Neural progenitor cell (in vitro differentiated cells): ENCODE measurements around the gene SLC17A9. TPM values are rescaled to one million over a fixed set of nuclear protein-coding genes. Genes with fewer than 3 reads are reported as not detected.

Experiments used
- DNase-seq: peaks from one replicate; pipeline ENCODE4 v3.0.0-alpha.2; 2016; ENCODE audit warnings: low spot score
- H2AFZ ChIP-seq: fragments of 200-600 bp; sonication (generic); replicated peaks from 2 replicates; pipeline ENCODE4 v1.6.1; 2016; ENCODE audit warnings: antibody characterized with exemption
- H3F3A ChIP-seq: fragments of 200-600 bp; sonication (generic); 2 replicates; pipeline ENCODE4 v1.6.1; 2016; ENCODE audit warnings: antibody characterized with exemption, low read depth
- H3K27ac ChIP-seq: fragments of 200-600 bp; sonication (generic); 2 replicates; pipeline ENCODE4 v1.5.1; 2016; ENCODE audit warnings: mild to moderate bottlenecking
- H3K27me3 ChIP-seq: fragments of 200-600 bp; sonication (generic); 2 replicates; pipeline ENCODE4 v1.6.1; 2016; ENCODE audit warnings: mild to moderate bottlenecking, moderate library complexity
- H3K36me3 ChIP-seq: fragments of 200-600 bp; sonication (generic); 2 replicates; pipeline ENCODE4 v1.5.1; 2016
- H3K4me1 ChIP-seq: fragments of 200-600 bp; sonication (generic); 2 replicates; pipeline ENCODE4 v1.6.1; 2016; ENCODE audit warnings: mixed run types
- H3K4me2 ChIP-seq: fragments of 200-600 bp; sonication (generic); 2 replicates; pipeline ENCODE4 v1.6.1; 2016
- H3K4me3 ChIP-seq: fragments of 200-600 bp; sonication (generic); 2 replicates; pipeline ENCODE4 v1.5.1; 2016
- H3K79me2 ChIP-seq: fragments of 200-600 bp; sonication (generic); 2 replicates; pipeline ENCODE4 v1.6.1; 2016; ENCODE audit warnings: low read depth
- H3K9ac ChIP-seq: fragments of 200-600 bp; sonication (generic); 2 replicates; pipeline ENCODE4 v1.6.1; 2016
- H3K9me3 ChIP-seq: fragments of 200-600 bp; sonication (generic); 2 replicates; pipeline ENCODE4 v1.5.1; 2016; ENCODE audit warnings: low read depth
- H4K20me1 ChIP-seq: fragments of 200-600 bp; sonication (generic); 2 replicates; pipeline ENCODE4 v1.6.1; 2016; ENCODE audit warnings: low read depth
- H3K27ac Mint-ChIP-seq: 3 replicates; pipeline ENCODE4 v1.8.0; 2021; ENCODE audit warnings: mixed read lengths
- H3K27me3 Mint-ChIP-seq: 2 replicates; pipeline ENCODE4 v1.8.0; 2022; ENCODE audit warnings: low read depth, mild to moderate bottlenecking, inconsistent platforms, moderate library complexity, mixed read lengths; ENCODE audit not compliant: insufficient read depth
- H3K36me3 Mint-ChIP-seq: 3 replicates; pipeline ENCODE4 v1.8.0; 2021; ENCODE audit warnings: mixed read lengths
- H3K4me1 Mint-ChIP-seq: 3 replicates; pipeline ENCODE4 v1.8.0; 2021; ENCODE audit warnings: mixed read lengths
- H3K4me3 Mint-ChIP-seq: 3 replicates; pipeline ENCODE4 v1.8.0; 2021; ENCODE audit warnings: mild to moderate bottlenecking, moderate library complexity, mixed read lengths
- H3K9me3 Mint-ChIP-seq: 3 replicates; pipeline ENCODE4 v1.8.0; 2020; ENCODE audit warnings: mixed read lengths
- EZH2 ChIP-seq: fragments of 200-600 bp; sonication (generic); IDR thresholded peaks from 2 replicates; pipeline ENCODE4 v1.6.1; 2017; ENCODE audit warnings: antibody characterized with exemption, mild to moderate bottlenecking, moderate library complexity
- EZH2phosphoT487 ChIP-seq: fragments of 200-600 bp; sonication (generic); IDR thresholded peaks from 2 replicates; pipeline ENCODE4 v1.6.1; 2017; ENCODE audit warnings: antibody characterized with exemption
- total RNA-seq: library from RNA; depleted of rRNA; stranded (reverse); fragments of >200 nt; gene quantifications from 2 replicates; pipeline ENCODE4 v1.2.3, GENCODE V29; 2015; ENCODE audit warnings: low replicate concordance
- TF ChIP-seq, protein P1 (sequence below): fragments of 200-600 bp; sonication (generic); IDR thresholded peaks from 2 replicates; pipeline ENCODE4 v1.5.1; 2017; ENCODE audit warnings: antibody characterized with exemption, mild to moderate bottlenecking

The SLC17A9 gene
- total RNA-seq, 1 donor from 2014 or later: 0.17 TPM

- no peak for DNase-seq
- Histone ChIP-seq H3K27me3 (no peaks in the 10 kb centered on the region), H3K79me2 (peaks cover 96% of the 10 kb centered on the region), H3F3A (peaks cover 62% of the 10 kb centered on the region), H4K20me1 (peaks cover 87% of the 10 kb centered on the region), H3K9me3 (no peaks in the 10 kb centered on the region), H3K4me3 (no peak overlapping the region), H3K27ac (no peak overlapping the region), H3K4me1 (peaks cover 23% of the 10 kb centered on the region), H3K4me2 (no peak overlapping the region), H2AFZ (no peak overlapping the region), H3K9ac (no peak overlapping the region), H3K36me3 (no peaks in the 10 kb centered on the region)
- TF ChIP-seq EZH2phosphoT487 (no peak), EZH2 (no peak)
- TF ChIP-seq, protein P1, sequence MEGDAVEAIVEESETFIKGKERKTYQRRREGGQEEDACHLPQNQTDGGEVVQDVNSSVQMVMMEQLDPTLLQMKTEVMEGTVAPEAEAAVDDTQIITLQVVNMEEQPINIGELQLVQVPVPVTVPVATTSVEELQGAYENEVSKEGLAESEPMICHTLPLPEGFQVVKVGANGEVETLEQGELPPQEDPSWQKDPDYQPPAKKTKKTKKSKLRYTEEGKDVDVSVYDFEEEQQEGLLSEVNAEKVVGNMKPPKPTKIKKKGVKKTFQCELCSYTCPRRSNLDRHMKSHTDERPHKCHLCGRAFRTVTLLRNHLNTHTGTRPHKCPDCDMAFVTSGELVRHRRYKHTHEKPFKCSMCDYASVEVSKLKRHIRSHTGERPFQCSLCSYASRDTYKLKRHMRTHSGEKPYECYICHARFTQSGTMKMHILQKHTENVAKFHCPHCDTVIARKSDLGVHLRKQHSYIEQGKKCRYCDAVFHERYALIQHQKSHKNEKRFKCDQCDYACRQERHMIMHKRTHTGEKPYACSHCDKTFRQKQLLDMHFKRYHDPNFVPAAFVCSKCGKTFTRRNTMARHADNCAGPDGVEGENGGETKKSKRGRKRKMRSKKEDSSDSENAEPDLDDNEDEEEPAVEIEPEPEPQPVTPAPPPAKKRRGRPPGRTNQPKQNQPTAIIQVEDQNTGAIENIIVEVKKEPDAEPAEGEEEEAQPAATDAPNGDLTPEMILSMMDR: no peak
- Mint-ChIP-seq H3K4me3 (no peak overlapping the region), H3K4me1 (peaks cover 21% of the 10 kb centered on the region), H3K27me3 (peaks cover 5% of the 10 kb centered on the region), H3K36me3 (peaks cover 3% of the 10 kb centered on the region), H3K9me3 (no peaks in the 10 kb centered on the region), H3K27ac (no peak overlapping the region)
Observed at GRCh38 chr20:62933966-62934365, 18.5 kb upstream of the SLC17A9 start.

DNA sequence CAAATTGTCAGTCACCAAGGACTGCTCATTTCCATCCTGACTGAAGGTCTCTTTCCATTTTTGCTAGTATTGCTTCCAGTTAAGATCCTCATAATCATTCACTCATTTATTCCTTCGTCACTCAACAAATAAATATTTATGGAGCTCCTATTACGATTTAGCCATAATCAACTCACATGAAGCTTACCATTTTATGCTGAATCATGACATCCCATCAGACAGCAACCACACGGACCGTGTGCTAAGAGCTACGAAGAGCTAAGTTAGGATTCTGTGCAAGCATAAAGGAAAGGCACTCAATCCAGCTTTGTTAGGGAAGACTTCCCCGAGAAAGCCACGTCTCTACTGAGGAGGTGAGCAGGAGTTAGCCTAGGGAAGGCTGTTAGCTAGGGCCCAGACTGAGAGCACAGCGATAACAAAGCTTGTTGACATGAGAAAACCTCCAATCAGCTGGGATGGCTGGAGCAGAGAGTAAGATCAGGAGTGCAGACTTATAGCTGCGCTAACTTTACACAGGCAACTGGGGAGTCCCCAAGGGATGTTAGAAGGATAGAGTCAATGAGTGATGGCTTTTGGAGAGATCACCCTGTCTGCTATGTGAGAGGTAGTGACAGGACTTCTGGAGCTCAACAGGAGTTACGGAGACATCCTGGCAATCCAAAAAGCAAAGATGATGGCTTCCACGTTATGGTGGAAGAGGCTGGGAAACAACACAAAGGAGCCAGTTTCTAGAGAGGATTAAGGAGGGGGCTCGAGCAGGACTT lies 17.1 kb upstream of the SLC17A9 start:
- no peaks in the 10 kb centered on the region for H3K27me3 ChIP-seq
- Mint-ChIP-seq H3K27me3 (peaks cover 5% of the 10 kb centered on the region), H3K27ac (no peak overlapping the region), H3K4me3 (no peak overlapping the region), H3K4me1 (peaks cover 22% of the 10 kb centered on the region), H3K36me3 (peaks cover 7% of the 10 kb centered on the region), H3K9me3 (no peaks in the 10 kb centered on the region)
- TF ChIP-seq EZH2phosphoT487 (no peak), EZH2 (no peak)
- TF ChIP-seq, protein P1: no peak
- H3K4me2 ChIP-seq: peak overlapping the region; percentile 77
- H3K9me3 ChIP-seq: no peaks in the 10 kb centered on the region
- H3K36me3 ChIP-seq: no peaks in the 10 kb centered on the region
- no peak overlapping the region for H2AFZ ChIP-seq
- DNase-seq: no peak
- H3K4me1 ChIP-seq: peaks cover 29% of the 10 kb centered on the region
- H3K9ac ChIP-seq: peak overlapping the region; percentile 40
- H3F3A ChIP-seq: peaks cover 52% of the 10 kb centered on the region
- H4K20me1 ChIP-seq: peaks cover 86% of the 10 kb centered on the region
- H3K79me2 ChIP-seq: peaks cover 96% of the 10 kb centered on the region
- no peak overlapping the region for H3K27ac ChIP-seq
- H3K4me3 ChIP-seq: peak overlapping the region; percentile 81

DNA sequence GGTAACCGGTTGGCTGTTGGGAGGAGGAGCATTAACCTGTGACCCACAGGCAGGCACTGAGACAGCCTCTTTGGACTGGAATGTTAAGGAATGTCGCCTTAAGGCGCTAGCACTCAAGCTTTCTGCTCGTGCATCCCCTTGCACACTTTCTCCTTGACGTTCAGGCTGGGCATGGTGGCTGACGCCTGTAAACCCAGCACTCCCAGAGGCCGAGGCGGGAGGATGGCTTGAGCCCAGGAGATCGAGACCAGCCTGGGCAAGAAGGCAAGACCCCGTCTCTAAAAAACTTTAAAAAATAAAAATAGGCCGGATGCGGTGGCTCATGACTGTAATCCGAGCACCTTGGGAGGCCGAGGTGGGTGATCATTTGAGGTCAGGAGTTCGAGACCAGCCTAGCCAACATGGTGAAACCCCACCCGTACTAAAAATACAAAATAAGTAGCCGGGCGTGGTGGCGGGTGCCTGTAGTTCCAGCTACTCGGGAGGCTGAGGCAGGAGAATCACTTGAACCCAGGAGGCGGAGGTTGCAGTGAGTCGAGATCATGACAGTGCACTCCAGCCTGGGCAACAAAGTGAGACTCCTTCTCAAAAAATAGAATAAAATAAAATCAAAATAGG lies 16.4 kb upstream of the SLC17A9 start:
- H3K9me3 Mint-ChIP-seq: no peaks in the 10 kb centered on the region
- peaks cover 5% of the 10 kb centered on the region for H3K27me3 Mint-ChIP-seq
- H3K36me3 ChIP-seq: no peaks in the 10 kb centered on the region
- peak overlapping the region; percentile 77 for H3K4me2 ChIP-seq
- no peak overlapping the region for H2AFZ ChIP-seq
- no peak overlapping the region for H3K9ac ChIP-seq
- no peaks in the 10 kb centered on the region for H3K27me3 ChIP-seq
- no peaks in the 10 kb centered on the region for H3K9me3 ChIP-seq
- DNase-seq: peak; percentile 75
- H3K4me1 ChIP-seq: peaks cover 26% of the 10 kb centered on the region
- H3K79me2 ChIP-seq: peaks cover 96% of the 10 kb centered on the region
- H3K4me1 Mint-ChIP-seq: peaks cover 19% of the 10 kb centered on the region
- H3K4me3 Mint-ChIP-seq: no peak overlapping the region
- TF ChIP-seq, protein P1: no peak
- TF ChIP-seq EZH2phosphoT487: no peak
- TF ChIP-seq EZH2: no peak
- peaks cover 7% of the 10 kb centered on the region for H3K36me3 Mint-ChIP-seq
- peaks cover 45% of the 10 kb centered on the region for H3F3A ChIP-seq
- H3K27ac ChIP-seq: peak overlapping the region; percentile 44
- H3K4me3 ChIP-seq: peak overlapping the region; percentile 81
- no peak overlapping the region for H3K27ac Mint-ChIP-seq
- peaks cover 86% of the 10 kb centered on the region for H4K20me1 ChIP-seq
